Ovary (tissue), 3 donors: Measurements from ENCODE around the gene SLC6A2.

Experiments used
- CTCF ChIP-seq, 3 donors: fragments of 450-650 bp in 2 of 3; fragments of 200-600 bp in 1 of 3; IDR thresholded peaks; one replicate each; pipeline versions ENCODE4 v1.5.1 to v1.8.0; 2016 to 2022; ENCODE audit warnings: antibody characterized with exemption in 3 of 3, mild to moderate bottlenecking in 1 of 3
- EP300 ChIP-seq: sonication (generic); formaldehyde crosslinking; IDR thresholded peaks from one replicate; pipeline ENCODE4 v1.6.1; 2017; ENCODE audit warnings: antibody characterized with exemption
- POLR2A ChIP-seq: fragments of 450-650 bp; IDR thresholded peaks from one replicate; pipeline ENCODE4 v1.6.1; 2017; ENCODE audit warnings: antibody characterized with exemption, mild to moderate bottlenecking, moderate library complexity
- donor health status: DM: no; HTN: no; CAD: no.

- TF ChIP-seq CTCF (IDR thresholded peaks at IDR 0.05) (no peak), POLR2A (no peak), EP300 (no peak)
Measured at GRCh38 chr16:55661941-55662643, 6.3 kb downstream of the SLC6A2 start.
